Body of pancreas (tissue), 4 donors: ENCODE results near the gene PEX14.

Experiments used
- CTCF ChIP-seq, 7 experiments: fragments of 450-650 bp in 4 of 7; fragments of 200-600 bp in 3 of 7; sonication (generic) in 3 of 7; IDR thresholded peaks; one replicate each; pipeline ENCODE4 v1.5.1; 2016 to 2019; ENCODE audit warnings: antibody characterized with exemption in 7 of 7
- POLR2A ChIP-seq, 3 donors: fragments of 450-650 bp; IDR thresholded peaks; one replicate each; pipeline ENCODE4 v1.6.1; 2016; ENCODE audit warnings: antibody characterized with exemption in 3 of 3, mild to moderate bottlenecking in 2 of 3

- no peak for TF ChIP-seq POLR2A (IDR thresholded peaks at IDR 0.05)
- no peak for TF ChIP-seq CTCF (IDR thresholded peaks at IDR 0.05)
Measured at GRCh38 chr1:10614377-10615225, 139.9 kb downstream of the PEX14 start.
